ENCODE measurements around the gene PLSCR2. TPM values are rescaled to one million over a fixed set of nuclear protein-coding genes. Genes with fewer than 3 reads are reported as not detected.

PLSCR2 gene
- total and polyA plus RNA-seq, 10 of the 15 experiments (the other 5 are each of a cell fraction or from before 2014, with no cell fraction given), result not detected

DNA sequence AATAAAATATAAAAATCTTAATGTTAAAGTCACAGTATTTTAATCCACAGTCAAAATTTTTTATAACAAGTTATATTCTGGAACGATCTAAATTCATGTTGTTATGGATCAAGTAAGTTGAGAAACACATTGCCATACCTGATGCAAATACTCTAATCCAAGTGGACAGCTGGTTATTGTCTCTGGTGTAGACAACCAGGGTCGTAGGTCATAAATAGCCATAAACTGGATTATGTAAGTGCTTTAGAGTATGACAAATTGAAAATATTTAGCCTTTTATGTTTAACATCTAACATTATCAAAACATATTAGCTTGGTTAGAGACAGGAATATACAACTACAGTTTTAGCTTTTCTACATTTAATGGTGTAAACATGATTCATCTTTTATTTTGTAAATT is 53.0 kb downstream of the PLSCR2 start:
- H3K27ac ChIP-seq (ENCODE audit: control insufficient read depth, insufficient read depth), result no peak overlapping the region
- H3K9ac ChIP-seq (ENCODE audit: control insufficient read depth, insufficient read depth, low read length), result no peak overlapping the region
- WGBS (ENCODE audit: insufficient coverage, insufficient replicate concordance, low lambda C conversion rate, missing lambda C conversion rate), result 0% methylated on average over 2 of the region's 2 CpGs
- no peaks in the 10 kb centered on the region for H3K36me3 ChIP-seq (ENCODE audit: control insufficient read depth in 2 of 2, insufficient read depth in 2 of 2, low read length in 1 of 2)
- H3K4me1 ChIP-seq (ENCODE audit: control insufficient read depth, insufficient read depth, low read length), result no peaks in the 10 kb centered on the region
- H3K4me3 ChIP-seq, result no peak overlapping the region
- H3K4me2 ChIP-seq (ENCODE audit: control insufficient read depth, insufficient read depth), result no peak overlapping the region
- no peaks in the 10 kb centered on the region for H4K20me1 ChIP-seq (ENCODE audit: control insufficient read depth, insufficient read depth)
- ChIA-PET POLR2A (no interaction called here), SMC1A (ENCODE audit: uncharacterized antibody, unreplicated experiment) (no interaction called here), CTCF (no interaction called here), RAD21 (ENCODE audit: unreplicated experiment) (no interaction called here)
- H3K27me3 ChIP-seq (replicated peaks in 1 of 2; ENCODE audit: control insufficient read depth in 2 of 2, insufficient read depth in 2 of 2, low read length in 1 of 2), result no peaks in the 10 kb centered on the region
- no peaks in the 10 kb centered on the region for H3K79me2 ChIP-seq (ENCODE audit: control insufficient read depth, insufficient read depth, low read length)
- no peak for TF ChIP-seq MEF2A (IDR thresholded peaks at IDR 0.05; ENCODE audit: insufficient read depth, low read depth, low read length)
- TF ChIP-seq, protein P1, sequence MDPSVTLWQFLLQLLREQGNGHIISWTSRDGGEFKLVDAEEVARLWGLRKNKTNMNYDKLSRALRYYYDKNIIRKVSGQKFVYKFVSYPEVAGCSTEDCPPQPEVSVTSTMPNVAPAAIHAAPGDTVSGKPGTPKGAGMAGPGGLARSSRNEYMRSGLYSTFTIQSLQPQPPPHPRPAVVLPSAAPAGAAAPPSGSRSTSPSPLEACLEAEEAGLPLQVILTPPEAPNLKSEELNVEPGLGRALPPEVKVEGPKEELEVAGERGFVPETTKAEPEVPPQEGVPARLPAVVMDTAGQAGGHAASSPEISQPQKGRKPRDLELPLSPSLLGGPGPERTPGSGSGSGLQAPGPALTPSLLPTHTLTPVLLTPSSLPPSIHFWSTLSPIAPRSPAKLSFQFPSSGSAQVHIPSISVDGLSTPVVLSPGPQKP (IDR thresholded peaks at IDR 0.05; ENCODE audit: low read depth, low read length), result no peak
- TF ChIP-seq EED (IDR thresholded peaks at IDR 0.05; ENCODE audit: low read depth), result no peak
- TF ChIP-seq, protein P2, sequence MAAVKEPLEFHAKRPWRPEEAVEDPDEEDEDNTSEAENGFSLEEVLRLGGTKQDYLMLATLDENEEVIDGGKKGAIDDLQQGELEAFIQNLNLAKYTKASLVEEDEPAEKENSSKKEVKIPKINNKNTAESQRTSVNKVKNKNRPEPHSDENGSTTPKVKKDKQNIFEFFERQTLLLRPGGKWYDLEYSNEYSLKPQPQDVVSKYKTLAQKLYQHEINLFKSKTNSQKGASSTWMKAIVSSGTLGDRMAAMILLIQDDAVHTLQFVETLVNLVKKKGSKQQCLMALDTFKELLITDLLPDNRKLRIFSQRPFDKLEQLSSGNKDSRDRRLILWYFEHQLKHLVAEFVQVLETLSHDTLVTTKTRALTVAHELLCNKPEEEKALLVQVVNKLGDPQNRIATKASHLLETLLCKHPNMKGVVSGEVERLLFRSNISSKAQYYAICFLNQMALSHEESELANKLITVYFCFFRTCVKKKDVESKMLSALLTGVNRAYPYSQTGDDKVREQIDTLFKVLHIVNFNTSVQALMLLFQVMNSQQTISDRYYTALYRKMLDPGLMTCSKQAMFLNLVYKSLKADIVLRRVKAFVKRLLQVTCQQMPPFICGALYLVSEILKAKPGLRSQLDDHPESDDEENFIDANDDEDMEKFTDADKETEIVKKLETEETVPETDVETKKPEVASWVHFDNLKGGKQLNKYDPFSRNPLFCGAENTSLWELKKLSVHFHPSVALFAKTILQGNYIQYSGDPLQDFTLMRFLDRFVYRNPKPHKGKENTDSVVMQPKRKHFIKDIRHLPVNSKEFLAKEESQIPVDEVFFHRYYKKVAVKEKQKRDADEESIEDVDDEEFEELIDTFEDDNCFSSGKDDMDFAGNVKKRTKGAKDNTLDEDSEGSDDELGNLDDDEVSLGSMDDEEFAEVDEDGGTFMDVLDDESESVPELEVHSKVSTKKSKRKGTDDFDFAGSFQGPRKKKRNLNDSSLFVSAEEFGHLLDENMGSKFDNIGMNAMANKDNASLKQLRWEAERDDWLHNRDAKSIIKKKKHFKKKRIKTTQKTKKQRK (IDR thresholded peaks at IDR 0.05; ENCODE audit: low read depth, low read length), result no peak
- TF ChIP-seq ZZZ3 (IDR thresholded peaks at IDR 0.05; ENCODE audit: control insufficient read depth, insufficient read length, low read depth), result no peak
- TF ChIP-seq CHD1 (IDR thresholded peaks at IDR 0.05; ENCODE audit: low read depth, low read length), result no peak
- ATAC-seq (no peak), FAIRE-seq (no peak), DNase-seq (ENCODE audit: low read depth, low spot score) (no peak)
- intact Hi-C loops (cut with micrococcal nuclease; ENCODE audit: unreplicated experiment), result no loop called here
- no peak overlapping the region for H2AFZ ChIP-seq (ENCODE audit: control insufficient read depth, low read depth, low read length)
- no peaks in the 10 kb centered on the region for H3K9me3 ChIP-seq (replicated peaks; ENCODE audit: control insufficient read depth, insufficient read depth, low read length)
- in situ Hi-C loops (cut with MboI), result no loop called here
- BruUV-seq (replicated peaks), result no TSS peak

Measured in GM12878 (cell line).